RWPE1 (cell line): ENCODE results near the gene OR10H5.
"Not testable (repeated sequence)": the region's sequence is repeated elsewhere in the genome, so short reads cannot be mapped to it uniquely, and the experiment has no call there.

Experiments used
- CTCF ChIA-PET: fragments of 350-600 bp; sonication (Branson Sonifier 250); formaldehyde crosslinking; extraction: SDS; loops from one replicate; lab custom pipeline; 2021; lab: Yijun Ruan, JAX
- POLR2A ChIA-PET: fragments of 400-600 bp; formaldehyde crosslinking; extraction: SDS; loops from one replicate; lab custom pipeline; 2020; ENCODE audit warnings: antibody characterized with exemption; ENCODE audit not compliant: low non-redundant PET; lab: Yijun Ruan, JAX
- DNase-seq: peaks from one replicate; pipeline ENCODE4 v3.0.0; 2012; ENCODE audit warnings: low spot score
- H3K27ac ChIP-seq: fragments of 450-650 bp; 2 replicates; pipeline ENCODE4 v1.5.1; 2017
- TF ChIP-seq, protein P1 (sequence below): fragments of 450-650 bp; conservative IDR thresholded peaks from 2 replicates; pipeline ENCODE4 v1.5.1; 2017; ENCODE audit warnings: low read depth, mild to moderate bottlenecking

Gene OR10H5

DNA sequence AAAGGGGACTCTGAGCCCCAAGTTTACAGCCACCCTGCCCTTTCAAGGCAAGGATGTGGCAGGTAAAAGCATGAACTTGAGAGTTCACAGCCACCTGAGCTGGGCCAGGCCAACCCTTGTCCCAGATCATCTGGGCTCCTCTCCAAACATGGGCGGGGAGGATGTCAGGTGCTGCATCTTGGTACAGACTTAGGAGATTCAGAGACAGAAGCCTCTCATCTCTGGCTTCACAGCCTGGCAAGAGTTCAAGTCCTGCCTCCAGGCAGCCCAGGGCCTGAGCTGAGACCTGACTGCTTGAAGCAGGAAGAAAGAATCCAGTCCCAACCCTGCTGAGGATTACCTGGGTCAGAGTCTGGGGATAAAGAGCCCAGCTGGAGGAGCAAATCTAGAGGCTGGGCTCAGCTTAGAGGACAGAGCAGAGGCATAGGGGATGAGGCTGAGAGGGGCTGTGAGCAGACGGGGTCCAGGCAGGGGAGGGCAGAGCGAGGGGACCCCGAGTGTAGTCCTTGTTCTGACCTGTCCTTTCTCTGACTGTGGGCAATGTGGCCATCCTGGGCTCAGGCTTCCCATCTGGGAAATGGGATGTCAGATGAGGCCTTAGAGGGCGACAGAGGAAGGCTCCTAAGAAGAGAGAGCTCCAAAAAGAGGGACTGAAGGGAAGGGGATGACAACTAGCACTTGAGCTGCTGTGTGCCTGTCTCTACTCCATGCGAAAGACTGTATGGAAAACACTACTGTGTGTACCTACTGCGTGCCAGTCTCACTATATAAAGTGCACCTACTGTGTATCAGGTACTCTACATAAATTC is 6.6 kb upstream of the OR10H5 start:
- peak overlapping the region; percentile 66 for H3K27ac ChIP-seq
- TF ChIP-seq, protein P1, sequence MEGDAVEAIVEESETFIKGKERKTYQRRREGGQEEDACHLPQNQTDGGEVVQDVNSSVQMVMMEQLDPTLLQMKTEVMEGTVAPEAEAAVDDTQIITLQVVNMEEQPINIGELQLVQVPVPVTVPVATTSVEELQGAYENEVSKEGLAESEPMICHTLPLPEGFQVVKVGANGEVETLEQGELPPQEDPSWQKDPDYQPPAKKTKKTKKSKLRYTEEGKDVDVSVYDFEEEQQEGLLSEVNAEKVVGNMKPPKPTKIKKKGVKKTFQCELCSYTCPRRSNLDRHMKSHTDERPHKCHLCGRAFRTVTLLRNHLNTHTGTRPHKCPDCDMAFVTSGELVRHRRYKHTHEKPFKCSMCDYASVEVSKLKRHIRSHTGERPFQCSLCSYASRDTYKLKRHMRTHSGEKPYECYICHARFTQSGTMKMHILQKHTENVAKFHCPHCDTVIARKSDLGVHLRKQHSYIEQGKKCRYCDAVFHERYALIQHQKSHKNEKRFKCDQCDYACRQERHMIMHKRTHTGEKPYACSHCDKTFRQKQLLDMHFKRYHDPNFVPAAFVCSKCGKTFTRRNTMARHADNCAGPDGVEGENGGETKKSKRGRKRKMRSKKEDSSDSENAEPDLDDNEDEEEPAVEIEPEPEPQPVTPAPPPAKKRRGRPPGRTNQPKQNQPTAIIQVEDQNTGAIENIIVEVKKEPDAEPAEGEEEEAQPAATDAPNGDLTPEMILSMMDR = no peak
- ChIA-PET POLR2A (interaction anchor here (0.6 kb wide), 1 partner anchor 324 kb away, joined by 5 read pairs; no protein-coding TSS in a partner anchor), CTCF (no interaction called here)
- DNase-seq = no peak

DNA sequence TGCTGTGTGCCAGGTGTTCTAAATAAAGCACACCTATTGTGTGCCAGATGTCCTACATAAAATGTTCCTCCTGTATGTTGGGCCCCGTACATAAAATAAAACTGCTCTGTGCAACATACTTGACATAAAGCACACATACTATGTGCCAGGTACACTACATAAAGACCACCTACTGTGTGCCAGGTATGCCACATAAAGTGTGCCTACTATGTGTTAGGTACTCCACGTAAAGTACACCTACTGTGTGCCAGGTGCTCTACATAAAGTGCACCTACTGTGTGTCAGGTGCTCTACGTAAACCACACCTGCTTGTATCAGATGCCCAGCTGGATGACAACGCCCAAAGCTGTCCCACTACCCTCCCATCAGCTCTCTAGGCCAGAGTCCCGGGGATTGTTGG is 5.8 kb upstream of the OR10H5 start:
- POLR2A ChIA-PET = no interaction called here
- TF ChIP-seq, protein P1 = no peak
- CTCF ChIA-PET = interaction anchor here (0.7 kb wide), 1 partner anchor 1287 kb away, joined by 3 read pairs; no protein-coding TSS in a partner anchor

DNA sequence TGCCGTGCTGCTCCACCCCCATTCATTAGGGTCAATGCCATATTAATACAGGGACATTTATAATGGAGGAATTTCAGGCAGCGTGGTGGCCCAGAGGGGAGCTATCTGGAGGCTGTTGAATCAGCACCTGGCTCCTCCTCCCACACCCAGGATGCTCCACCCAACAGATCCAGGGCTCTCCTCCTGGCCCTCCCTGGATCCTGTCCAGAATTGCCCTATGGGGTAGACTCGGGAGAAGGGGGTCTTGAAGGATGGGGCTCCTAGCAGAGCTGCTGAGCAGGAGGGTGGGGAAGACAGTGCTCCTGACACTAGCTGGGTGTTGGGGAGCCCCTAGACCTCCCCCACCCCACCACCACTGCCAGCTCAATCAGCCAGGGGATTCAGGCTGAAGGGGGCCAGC is 5.2 kb upstream of the OR10H5 start:
- TF ChIP-seq, protein P1 = no peak
- DNase-seq = no peak
- H3K27ac ChIP-seq = no peak overlapping the region
- ChIA-PET POLR2A (no interaction called here), CTCF (interaction anchor here (0.7 kb wide), 1 partner anchor 1287 kb away, joined by 3 read pairs; no protein-coding TSS in a partner anchor)

More for the DNA sequence above, 5.8 kb upstream of the OR10H5 start:
- no peak overlapping the region for H3K27ac ChIP-seq
- no peak for DNase-seq

DNA sequence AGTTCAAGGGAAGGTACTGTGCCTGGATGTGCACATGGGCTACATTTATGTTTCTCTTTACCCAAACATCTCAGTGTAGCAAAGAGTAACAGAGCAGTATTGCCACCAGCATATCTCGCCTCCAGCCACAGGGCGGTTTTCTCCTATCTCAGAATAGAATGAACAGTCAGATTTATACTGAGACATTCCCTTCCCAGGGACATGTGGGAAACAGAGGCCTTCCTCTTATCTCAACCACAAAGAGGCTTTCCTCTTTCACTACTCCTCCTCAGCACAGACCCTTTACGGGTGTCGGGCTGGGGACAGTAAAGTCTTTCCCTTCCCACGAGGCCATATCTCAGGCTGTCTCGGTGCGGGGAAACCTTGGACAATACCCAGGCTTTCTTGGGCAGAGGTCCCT is 4.6 kb upstream of the OR10H5 start:
- POLR2A ChIA-PET, CTCF ChIA-PET, DNase-seq, H3K27ac ChIP-seq: not testable (repeated sequence)

DNA sequence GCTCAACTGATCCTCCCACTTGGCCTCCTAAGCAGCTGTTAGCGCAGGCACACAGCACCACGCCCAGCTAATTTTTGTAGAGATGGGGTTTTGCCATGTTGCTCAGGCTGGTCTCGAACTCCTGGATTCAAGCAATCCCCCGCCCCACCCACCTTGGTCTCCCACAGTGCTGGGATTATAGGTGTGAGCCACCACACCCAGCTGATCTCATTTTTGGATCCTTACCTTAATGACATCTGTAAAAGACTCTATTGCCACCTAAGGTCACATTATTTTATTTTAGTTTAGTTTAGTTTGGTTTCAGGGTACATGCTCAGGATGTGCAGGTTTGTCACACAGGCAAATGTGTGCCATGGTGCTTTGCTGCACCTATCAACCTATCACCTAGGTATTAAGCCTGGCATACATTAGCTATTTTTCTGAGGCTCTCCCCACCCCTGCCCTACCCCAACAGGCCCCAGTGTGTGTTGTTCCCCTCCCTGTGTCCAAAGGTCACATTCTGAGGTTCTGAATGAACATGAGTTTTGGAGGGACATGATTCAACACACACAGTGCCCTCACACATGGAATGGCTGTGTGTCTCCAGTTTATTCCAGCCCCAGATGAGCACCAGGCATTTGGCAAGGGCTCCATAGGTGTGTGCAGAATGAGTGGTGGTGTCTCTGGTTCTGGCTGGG is 1.3 kb downstream of the OR10H5 start:
- TF ChIP-seq, protein P1 = no peak
- no peak overlapping the region for H3K27ac ChIP-seq
- ChIA-PET POLR2A (no interaction called here), CTCF (no interaction called here)
- DNase-seq = no peak

DNA sequence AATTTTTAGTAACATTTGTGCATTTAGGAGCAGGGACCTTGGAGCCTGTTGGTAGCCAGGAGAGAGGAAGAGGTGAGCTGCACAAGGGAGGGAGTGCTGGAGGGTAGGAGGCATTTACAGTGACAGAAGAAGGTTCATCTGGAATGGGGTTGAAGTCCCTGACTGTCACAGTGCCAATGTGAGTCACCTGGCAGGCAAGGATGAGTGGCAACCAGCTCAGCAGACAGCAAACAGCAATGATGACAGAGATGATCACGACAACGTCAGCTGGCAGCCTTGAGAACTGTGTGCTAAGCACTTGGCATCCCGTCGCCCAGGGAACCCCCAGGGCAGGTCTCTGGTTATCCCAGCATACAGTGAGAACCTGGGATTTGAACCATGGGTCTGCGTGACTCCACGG is 2.6 kb downstream of the OR10H5 start:
- POLR2A ChIA-PET = no interaction called here
- H3K27ac ChIP-seq = no peak overlapping the region
- TF ChIP-seq, protein P1 = no peak
- DNase-seq = no peak
- CTCF ChIA-PET = no interaction called here

DNA sequence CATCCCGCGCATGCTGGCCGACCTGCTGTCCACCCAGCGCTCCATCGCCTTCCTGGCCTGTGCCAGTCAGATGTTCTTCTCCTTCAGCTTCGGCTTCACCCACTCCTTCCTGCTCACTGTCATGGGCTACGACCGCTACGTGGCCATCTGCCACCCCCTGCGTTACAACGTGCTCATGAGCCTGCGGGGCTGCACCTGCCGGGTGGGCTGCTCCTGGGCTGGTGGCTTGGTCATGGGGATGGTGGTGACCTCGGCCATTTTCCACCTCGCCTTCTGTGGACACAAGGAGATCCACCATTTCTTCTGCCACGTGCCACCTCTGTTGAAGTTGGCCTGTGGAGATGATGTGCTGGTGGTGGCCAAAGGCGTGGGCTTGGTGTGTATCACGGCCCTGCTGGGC is 6.8 kb downstream of the OR10H5 start:
- CTCF ChIA-PET, H3K27ac ChIP-seq, POLR2A ChIA-PET, DNase-seq: not testable (repeated sequence)
